Esophagus muscularis mucosa (tissue), 4 donors: ENCODE data around the gene NABP1. TPM values are rescaled to one million over a fixed set of nuclear protein-coding genes. Genes with fewer than 3 reads are reported as not detected.

Experiments
- DNase-seq: peaks from one replicate; pipeline ENCODE4 v3.0.0-alpha.2; 2017; ENCODE audit errors: extremely low spot score
- H3K27ac ChIP-seq, 4 donors: fragments of 200-600 bp; sonication (generic); replicated peaks in 1 of 4; 1 replicate in 3 of 4; 2 replicates in 1 of 4; pipeline ENCODE4 v1.5.1; 2016 to 2019; ENCODE audit warnings: mild to moderate bottlenecking in 1 of 4
- H3K27me3 ChIP-seq, 4 donors: fragments of 200-600 bp; sonication (generic); one replicate each; pipeline versions ENCODE4 v1.5.1 to v1.6.0; 2016 to 2019
- H3K36me3 ChIP-seq, 4 donors: fragments of 200-600 bp; sonication (generic); one replicate each; pipeline ENCODE4 v1.5.1; 2016 to 2019
- H3K4me1 ChIP-seq, 4 donors: fragments of 200-600 bp; sonication (generic); one replicate each; pipeline ENCODE4 v1.5.1; 2016 to 2019
- H3K4me3 ChIP-seq, 4 donors: fragments of 200-600 bp; sonication (generic); 1 replicate in 2 of 4; 2 replicates in 2 of 4; pipeline ENCODE4 v1.5.1; 2016 to 2019; ENCODE audit warnings: mild to moderate bottlenecking in 4 of 4, moderate library complexity in 1 of 4
- H3K9me3 ChIP-seq, 4 donors: fragments of 200-600 bp; sonication (generic); 1 replicate in 3 of 4; 2 replicates in 1 of 4; pipeline ENCODE4 v1.5.1; 2016 to 2019
- EP300 ChIP-seq: sonication (generic); formaldehyde crosslinking; IDR thresholded peaks from one replicate; pipeline ENCODE4 v1.6.1; 2017; ENCODE audit warnings: antibody characterized with exemption
- POLR2A ChIP-seq: fragments of 450-650 bp; IDR thresholded peaks from one replicate; pipeline ENCODE4 v1.6.1; 2017; ENCODE audit warnings: antibody characterized with exemption, moderate library complexity, mild to moderate bottlenecking, low read depth
- POLR2AphosphoS5 ChIP-seq, 2 donors: sonication (generic); formaldehyde crosslinking; IDR thresholded peaks; one replicate each; pipeline ENCODE4 v1.6.1; 2017; ENCODE audit warnings: antibody characterized with exemption in 2 of 2
- WGBS: methylation state at CpG from one replicate; pipeline ENCODE4 v1.1.5; 2018; 5-methylcytosine and 5-hydroxymethylcytosine counted together
- intact Hi-C: fragments of 100-400 bp; cut with DNase I; formaldehyde crosslinking; loops from one replicate; pipeline ENCODE4 v1.15.1; 2023
- total RNA-seq, 4 donors: library from RNA; depleted of rRNA; stranded (reverse); fragments of >200 nt; gene quantifications; one replicate each; pipeline versions ENCODE4 v1.1.0 to v1.2.1, GENCODE V29; 2016
- TF ChIP-seq, protein P1 (sequence below), 3 experiments: fragments of 200-600 bp in 2 of 3; fragments of 450-650 bp in 1 of 3; sonication (generic) in 2 of 3; IDR thresholded peaks; one replicate each; pipeline ENCODE4 v1.5.1; 2017 to 2019; ENCODE audit warnings: antibody characterized with exemption in 3 of 3, mild to moderate bottlenecking in 2 of 3, moderate library complexity in 1 of 3

Gene NABP1
- total RNA-seq, 4 donors from 2014 or later = 4.2 to 27.8 (median 8.0) TPM

DNA sequence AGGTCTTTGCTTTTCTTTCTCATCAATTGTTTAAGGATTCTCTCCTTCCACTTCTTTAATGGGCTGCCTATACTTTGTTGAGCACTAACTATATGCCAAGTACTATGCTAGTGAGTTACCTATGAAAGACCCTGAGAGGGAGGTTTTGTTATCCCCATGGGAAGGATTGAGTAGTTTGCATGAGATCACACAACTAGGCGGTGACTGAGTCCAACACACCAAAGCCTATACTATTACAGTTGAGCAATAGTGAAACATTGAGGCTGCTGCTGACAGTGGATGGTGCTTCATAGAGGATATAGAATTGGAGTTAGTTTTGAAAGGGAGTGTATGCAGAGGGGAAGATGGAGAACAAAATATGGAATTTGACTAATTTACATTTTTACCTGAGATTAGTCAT, 15.8 kb downstream of the NABP1 start:
- H3K27ac ChIP-seq = no peak overlapping the region
- H3K4me3 ChIP-seq = no peak overlapping the region
- H3K4me1 ChIP-seq = peaks cover 0 to 24% (median 17%) of the 10 kb centered on the region in 4 donors
- H3K9me3 ChIP-seq = no peaks in the 10 kb centered on the region
- WGBS = 100% methylated on average over 1 of the region's 1 CpG
- no peaks in the 10 kb centered on the region for H3K36me3 ChIP-seq
- TF ChIP-seq POLR2A = no peak
- TF ChIP-seq POLR2AphosphoS5 (IDR thresholded peaks at IDR 0.05) = no peak
- TF ChIP-seq, protein P1, sequence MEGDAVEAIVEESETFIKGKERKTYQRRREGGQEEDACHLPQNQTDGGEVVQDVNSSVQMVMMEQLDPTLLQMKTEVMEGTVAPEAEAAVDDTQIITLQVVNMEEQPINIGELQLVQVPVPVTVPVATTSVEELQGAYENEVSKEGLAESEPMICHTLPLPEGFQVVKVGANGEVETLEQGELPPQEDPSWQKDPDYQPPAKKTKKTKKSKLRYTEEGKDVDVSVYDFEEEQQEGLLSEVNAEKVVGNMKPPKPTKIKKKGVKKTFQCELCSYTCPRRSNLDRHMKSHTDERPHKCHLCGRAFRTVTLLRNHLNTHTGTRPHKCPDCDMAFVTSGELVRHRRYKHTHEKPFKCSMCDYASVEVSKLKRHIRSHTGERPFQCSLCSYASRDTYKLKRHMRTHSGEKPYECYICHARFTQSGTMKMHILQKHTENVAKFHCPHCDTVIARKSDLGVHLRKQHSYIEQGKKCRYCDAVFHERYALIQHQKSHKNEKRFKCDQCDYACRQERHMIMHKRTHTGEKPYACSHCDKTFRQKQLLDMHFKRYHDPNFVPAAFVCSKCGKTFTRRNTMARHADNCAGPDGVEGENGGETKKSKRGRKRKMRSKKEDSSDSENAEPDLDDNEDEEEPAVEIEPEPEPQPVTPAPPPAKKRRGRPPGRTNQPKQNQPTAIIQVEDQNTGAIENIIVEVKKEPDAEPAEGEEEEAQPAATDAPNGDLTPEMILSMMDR (IDR thresholded peaks at IDR 0.05) = no peak
- no peak for TF ChIP-seq EP300
- peaks cover 0 to 7% (median 0%) of the 10 kb centered on the region in 4 donors for H3K27me3 ChIP-seq
- DNase-seq = no peak
- intact Hi-C loops = no loop called here

DNA sequence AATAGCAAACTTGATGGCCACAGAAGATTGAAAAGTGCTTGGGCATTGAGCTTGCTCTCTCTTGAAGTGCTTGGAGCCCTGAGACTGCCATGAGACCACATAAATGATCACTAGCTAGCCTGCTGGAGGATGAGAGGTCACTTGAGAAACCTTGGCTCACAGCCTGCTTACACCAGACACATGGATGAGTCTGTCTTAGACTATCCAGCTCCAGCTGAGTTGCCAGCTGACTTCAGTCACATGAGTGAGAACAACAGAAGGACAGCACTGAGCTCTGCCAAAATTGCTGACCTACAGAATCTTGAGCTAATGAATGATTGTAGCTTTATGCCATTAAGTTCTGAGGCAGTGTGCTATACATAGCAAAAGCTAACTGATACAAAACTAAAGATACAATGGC, 18.1 kb downstream of the NABP1 start:
- Histone ChIP-seq H3K9me3 (no peaks in the 10 kb centered on the region), H3K27ac (no peak overlapping the region), H3K36me3 (no peaks in the 10 kb centered on the region), H3K27me3 (peaks cover 0 to 7% (median 0%) of the 10 kb centered on the region in 4 donors), H3K4me1 (peaks cover 0 to 14% (median 9%) of the 10 kb centered on the region in 4 donors), H3K4me3 (no peak overlapping the region)
- TF ChIP-seq EP300 (no peak), POLR2A (no peak), POLR2AphosphoS5 (IDR thresholded peaks at IDR 0.05) (no peak)
- TF ChIP-seq, protein P1 (IDR thresholded peaks at IDR 0.05) = no peak
- intact Hi-C loops = no loop called here
- DNase-seq = no peak

DNA sequence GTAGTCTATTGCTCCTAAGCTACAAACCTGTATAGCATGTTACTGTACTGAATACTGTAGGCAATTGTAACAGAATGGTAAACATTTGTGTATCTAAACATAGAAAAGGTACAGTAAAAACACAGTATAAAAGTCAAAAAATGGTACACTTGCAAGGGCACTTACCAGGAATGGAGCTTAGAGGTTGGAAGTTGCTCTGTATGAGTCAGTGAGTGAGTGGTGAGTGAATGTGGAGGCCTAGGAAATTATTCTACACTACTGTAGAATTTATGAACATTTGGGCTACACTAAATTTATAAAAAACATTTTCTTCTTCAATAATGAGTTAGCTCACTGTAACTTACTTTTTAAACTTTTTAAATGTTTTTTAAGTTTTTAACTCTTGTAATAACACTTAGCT, 19.0 kb downstream of the NABP1 start:
- Histone ChIP-seq H3K36me3 (no peaks in the 10 kb centered on the region), H3K4me3 (no peak overlapping the region), H3K27ac (no peak overlapping the region), H3K9me3 (no peaks in the 10 kb centered on the region), H3K27me3 (peaks cover 0 to 7% (median 0%) of the 10 kb centered on the region in 4 donors), H3K4me1 (peaks cover 0 to 9% (median 3%) of the 10 kb centered on the region in 4 donors)
- intact Hi-C loops = no loop called here
- TF ChIP-seq POLR2A = no peak
- no peak for TF ChIP-seq POLR2AphosphoS5 (IDR thresholded peaks at IDR 0.05)
- TF ChIP-seq, protein P1 (IDR thresholded peaks at IDR 0.05) = no peak
- no peak for TF ChIP-seq EP300
- DNase-seq = no peak

DNA sequence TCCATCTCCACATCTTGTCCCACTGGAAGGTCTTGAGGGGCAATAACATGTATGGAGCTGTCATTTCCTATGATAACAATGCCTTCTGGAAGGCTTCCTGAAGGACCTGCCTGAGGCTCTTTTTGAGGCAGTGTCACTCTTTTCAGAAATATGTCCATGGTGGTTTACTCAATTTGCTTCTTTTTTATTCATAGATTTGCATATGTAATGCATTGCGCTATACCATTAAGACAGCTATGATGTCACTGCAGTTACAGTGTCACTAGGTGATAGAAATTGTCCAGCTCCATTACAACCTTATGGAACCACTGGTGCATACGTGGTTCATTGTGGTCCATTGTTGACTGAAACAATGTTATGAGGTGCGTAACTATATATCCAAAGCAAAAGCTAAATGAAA, 19.9 kb downstream of the NABP1 start:
- WGBS = 95% methylated on average over 3 of the region's 3 CpGs
- DNase-seq = no peak
- peaks cover 0 to 7% (median 0%) of the 10 kb centered on the region in 4 donors for H3K27me3 ChIP-seq
- H3K9me3 ChIP-seq = no peaks in the 10 kb centered on the region
- no peak overlapping the region for H3K4me3 ChIP-seq
- no peaks in the 10 kb centered on the region for H3K36me3 ChIP-seq
- peaks cover 0 to 9% (median 3%) of the 10 kb centered on the region in 4 donors for H3K4me1 ChIP-seq
- intact Hi-C loops = no loop called here
- no peak for TF ChIP-seq EP300
- no peak for TF ChIP-seq POLR2A
- TF ChIP-seq, protein P1 (IDR thresholded peaks at IDR 0.05) = no peak
- no peak for TF ChIP-seq POLR2AphosphoS5 (IDR thresholded peaks at IDR 0.05)
- no peak overlapping the region for H3K27ac ChIP-seq

DNA sequence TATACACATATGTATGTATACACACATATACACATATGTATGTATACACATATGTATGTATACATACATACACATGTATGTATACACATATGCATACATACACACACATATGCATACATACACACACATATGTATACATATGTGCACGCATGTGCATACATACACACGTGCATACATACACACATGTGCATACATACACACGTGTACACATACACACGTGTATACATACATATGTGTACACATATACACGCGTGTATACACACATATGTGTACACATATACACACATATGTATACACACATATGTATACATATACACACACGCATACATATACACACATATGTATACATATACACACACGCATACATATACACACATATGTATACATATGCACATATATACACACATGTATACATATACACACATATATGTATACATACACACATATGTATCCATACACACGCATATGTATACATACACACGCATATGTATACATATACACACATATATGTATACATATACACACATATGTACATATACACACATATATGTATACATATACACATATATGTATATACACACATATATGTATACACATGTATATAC, 21.5 kb downstream of the NABP1 start:
- DNase-seq = no peak
- TF ChIP-seq POLR2AphosphoS5 (IDR thresholded peaks at IDR 0.05) = peak in 1 of 2 donors; percentile 28
- TF ChIP-seq EP300 = no peak
- no peak for TF ChIP-seq POLR2A
- TF ChIP-seq, protein P1 (IDR thresholded peaks at IDR 0.05) = no peak
- H3K36me3 ChIP-seq = no peaks in the 10 kb centered on the region
- H3K27ac ChIP-seq = no peak overlapping the region
- no peaks in the 10 kb centered on the region for H3K9me3 ChIP-seq
- H3K4me3 ChIP-seq = no peak overlapping the region
- 77% methylated on average over 10 of the region's 10 CpGs for WGBS
- peaks cover 0 to 3% (median 0%) of the 10 kb centered on the region in 4 donors for H3K27me3 ChIP-seq
- H3K4me1 ChIP-seq = peaks cover 0 to 9% (median 3%) of the 10 kb centered on the region in 4 donors
- intact Hi-C loops = no loop called here
